H1 (cell line): ENCODE data around the gene MARK3. TPM values are rescaled to one million over a fixed set of nuclear protein-coding genes. Genes with fewer than 3 reads are reported as not detected.

Experiments
- CREB1 ChIP-seq: IDR thresholded peaks from 2 replicates; pipeline ENCODE4 v1.6.1; 2012; ENCODE audit warnings: inconsistent platforms
- JUN ChIP-seq: IDR thresholded peaks from 2 replicates; pipeline ENCODE4 v1.6.1; 2011; ENCODE audit warnings: low read depth, mild to moderate bottlenecking, improper control_type of control experiment, low read length
- MAFK ChIP-seq: IDR thresholded peaks from 2 replicates; pipeline ENCODE4 v1.6.1; 2012; ENCODE audit warnings: low read depth, mild to moderate bottlenecking, improper control_type of control experiment, low read length
- NANOG ChIP-seq: IDR thresholded peaks from 2 replicates; pipeline ENCODE4 v1.6.1; 2011; ENCODE audit warnings: low read length, low read depth, mild to moderate bottlenecking, inconsistent platforms; ENCODE audit not compliant: insufficient read depth, poor library complexity, severe bottlenecking
- RXRA ChIP-seq: IDR thresholded peaks from 2 replicates; pipeline ENCODE4 v1.6.1; 2011; ENCODE audit warnings: low read depth, mild to moderate bottlenecking, low read length, moderate library complexity; ENCODE audit not compliant: insufficient read depth
- SIX5 ChIP-seq: IDR thresholded peaks from 2 replicates; pipeline ENCODE4 v1.6.1; 2011; ENCODE audit warnings: mild to moderate bottlenecking, low read depth, low read length
- TCF12 ChIP-seq: IDR thresholded peaks from 2 replicates; pipeline ENCODE4 v1.6.1; 2011; ENCODE audit warnings: low read depth, mild to moderate bottlenecking, low read length
- YY1 ChIP-seq: IDR thresholded peaks from 2 replicates; pipeline ENCODE4 v1.6.1; 2011; ENCODE audit warnings: low read depth, mild to moderate bottlenecking, low read length
- polyA plus RNA-seq, 7 experiments: library from polyadenylated mRNA; depleted of rRNA in 3 of 7; stranded (reverse) in 5 of 7; unstranded in 2 of 7; fragments of >200 nt in 5 of 7; fragments of 200-250 nt in 2 of 7; gene quantifications; 1 replicate in 5 of 7; 2 replicates in 1 of 7; 4 replicates in 1 of 7; pipeline versions ENCODE4 v1.2.1 to v1.2.3, GENCODE V29; 2011 to 2013; ENCODE audit warnings: missing spikeins in 2 of 7, mixed read lengths in 2 of 7
- total RNA-seq: library from RNA; stranded (reverse); fragmentation: NEBNext Ultra II Directional; extraction: Animal tissue kit (Norgen Biotek cat#: 25700); gene quantifications from 2 replicates; pipeline ENCODE4 v1.2.1, GENCODE V29; 2021
- TF ChIP-seq, protein P1 (sequence below): fragments of 300-600 bp; sonication (generic); IDR thresholded peaks from 2 replicates; pipeline ENCODE4 v1.7.1; 2012; ENCODE audit warnings: low read length, moderate library complexity, mild to moderate bottlenecking, inconsistent platforms; ENCODE audit not compliant: insufficient replicate concordance
- TF ChIP-seq, protein P2 (sequence below), 3 experiments: IDR thresholded peaks; 1 replicate in 2 of 3; 2 replicates in 1 of 3; pipeline versions ENCODE4 v1.5.1 to v1.6.1; 2011; ENCODE audit warnings: low read length in 3 of 3, mild to moderate bottlenecking in 3 of 3, inconsistent platforms in 2 of 3, low read depth in 1 of 3, moderate library complexity in 1 of 3; ENCODE audit not compliant: insufficient read depth in 1 of 3; ENCODE audit errors: control extremely low read depth in 1 of 3

MARK3 gene
- total and polyA plus RNA-seq, 2 of the 8 experiments (the other 6 are each of a cell fraction or from before 2014, with no cell fraction given): 39.4 to 76.9 TPM

DNA sequence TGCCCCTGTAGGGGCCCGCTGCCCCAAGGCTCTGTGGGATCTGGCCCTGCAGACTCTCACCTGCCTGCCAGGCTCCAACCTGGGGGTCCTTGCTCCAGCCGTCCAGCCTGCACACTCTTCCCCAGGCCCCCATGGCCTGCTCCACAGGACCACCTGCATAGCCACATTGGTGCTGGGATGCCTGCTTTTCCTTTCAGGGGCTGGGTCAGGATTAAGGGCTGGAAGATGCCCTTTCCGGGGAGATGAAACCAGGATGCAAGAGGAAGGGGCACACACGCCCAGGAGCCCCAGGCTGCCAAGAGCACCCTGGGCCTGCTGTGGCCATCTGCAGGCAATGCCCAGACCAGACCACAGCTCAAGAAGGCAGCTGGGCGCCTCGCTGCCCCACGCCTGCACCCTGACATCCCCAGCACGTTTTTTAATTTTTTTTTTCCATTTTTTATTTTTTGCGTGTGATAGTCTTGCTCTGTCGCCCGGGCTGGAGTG, 162.3 kb downstream of the MARK3 start (continued):
- TF ChIP-seq, protein P1, sequence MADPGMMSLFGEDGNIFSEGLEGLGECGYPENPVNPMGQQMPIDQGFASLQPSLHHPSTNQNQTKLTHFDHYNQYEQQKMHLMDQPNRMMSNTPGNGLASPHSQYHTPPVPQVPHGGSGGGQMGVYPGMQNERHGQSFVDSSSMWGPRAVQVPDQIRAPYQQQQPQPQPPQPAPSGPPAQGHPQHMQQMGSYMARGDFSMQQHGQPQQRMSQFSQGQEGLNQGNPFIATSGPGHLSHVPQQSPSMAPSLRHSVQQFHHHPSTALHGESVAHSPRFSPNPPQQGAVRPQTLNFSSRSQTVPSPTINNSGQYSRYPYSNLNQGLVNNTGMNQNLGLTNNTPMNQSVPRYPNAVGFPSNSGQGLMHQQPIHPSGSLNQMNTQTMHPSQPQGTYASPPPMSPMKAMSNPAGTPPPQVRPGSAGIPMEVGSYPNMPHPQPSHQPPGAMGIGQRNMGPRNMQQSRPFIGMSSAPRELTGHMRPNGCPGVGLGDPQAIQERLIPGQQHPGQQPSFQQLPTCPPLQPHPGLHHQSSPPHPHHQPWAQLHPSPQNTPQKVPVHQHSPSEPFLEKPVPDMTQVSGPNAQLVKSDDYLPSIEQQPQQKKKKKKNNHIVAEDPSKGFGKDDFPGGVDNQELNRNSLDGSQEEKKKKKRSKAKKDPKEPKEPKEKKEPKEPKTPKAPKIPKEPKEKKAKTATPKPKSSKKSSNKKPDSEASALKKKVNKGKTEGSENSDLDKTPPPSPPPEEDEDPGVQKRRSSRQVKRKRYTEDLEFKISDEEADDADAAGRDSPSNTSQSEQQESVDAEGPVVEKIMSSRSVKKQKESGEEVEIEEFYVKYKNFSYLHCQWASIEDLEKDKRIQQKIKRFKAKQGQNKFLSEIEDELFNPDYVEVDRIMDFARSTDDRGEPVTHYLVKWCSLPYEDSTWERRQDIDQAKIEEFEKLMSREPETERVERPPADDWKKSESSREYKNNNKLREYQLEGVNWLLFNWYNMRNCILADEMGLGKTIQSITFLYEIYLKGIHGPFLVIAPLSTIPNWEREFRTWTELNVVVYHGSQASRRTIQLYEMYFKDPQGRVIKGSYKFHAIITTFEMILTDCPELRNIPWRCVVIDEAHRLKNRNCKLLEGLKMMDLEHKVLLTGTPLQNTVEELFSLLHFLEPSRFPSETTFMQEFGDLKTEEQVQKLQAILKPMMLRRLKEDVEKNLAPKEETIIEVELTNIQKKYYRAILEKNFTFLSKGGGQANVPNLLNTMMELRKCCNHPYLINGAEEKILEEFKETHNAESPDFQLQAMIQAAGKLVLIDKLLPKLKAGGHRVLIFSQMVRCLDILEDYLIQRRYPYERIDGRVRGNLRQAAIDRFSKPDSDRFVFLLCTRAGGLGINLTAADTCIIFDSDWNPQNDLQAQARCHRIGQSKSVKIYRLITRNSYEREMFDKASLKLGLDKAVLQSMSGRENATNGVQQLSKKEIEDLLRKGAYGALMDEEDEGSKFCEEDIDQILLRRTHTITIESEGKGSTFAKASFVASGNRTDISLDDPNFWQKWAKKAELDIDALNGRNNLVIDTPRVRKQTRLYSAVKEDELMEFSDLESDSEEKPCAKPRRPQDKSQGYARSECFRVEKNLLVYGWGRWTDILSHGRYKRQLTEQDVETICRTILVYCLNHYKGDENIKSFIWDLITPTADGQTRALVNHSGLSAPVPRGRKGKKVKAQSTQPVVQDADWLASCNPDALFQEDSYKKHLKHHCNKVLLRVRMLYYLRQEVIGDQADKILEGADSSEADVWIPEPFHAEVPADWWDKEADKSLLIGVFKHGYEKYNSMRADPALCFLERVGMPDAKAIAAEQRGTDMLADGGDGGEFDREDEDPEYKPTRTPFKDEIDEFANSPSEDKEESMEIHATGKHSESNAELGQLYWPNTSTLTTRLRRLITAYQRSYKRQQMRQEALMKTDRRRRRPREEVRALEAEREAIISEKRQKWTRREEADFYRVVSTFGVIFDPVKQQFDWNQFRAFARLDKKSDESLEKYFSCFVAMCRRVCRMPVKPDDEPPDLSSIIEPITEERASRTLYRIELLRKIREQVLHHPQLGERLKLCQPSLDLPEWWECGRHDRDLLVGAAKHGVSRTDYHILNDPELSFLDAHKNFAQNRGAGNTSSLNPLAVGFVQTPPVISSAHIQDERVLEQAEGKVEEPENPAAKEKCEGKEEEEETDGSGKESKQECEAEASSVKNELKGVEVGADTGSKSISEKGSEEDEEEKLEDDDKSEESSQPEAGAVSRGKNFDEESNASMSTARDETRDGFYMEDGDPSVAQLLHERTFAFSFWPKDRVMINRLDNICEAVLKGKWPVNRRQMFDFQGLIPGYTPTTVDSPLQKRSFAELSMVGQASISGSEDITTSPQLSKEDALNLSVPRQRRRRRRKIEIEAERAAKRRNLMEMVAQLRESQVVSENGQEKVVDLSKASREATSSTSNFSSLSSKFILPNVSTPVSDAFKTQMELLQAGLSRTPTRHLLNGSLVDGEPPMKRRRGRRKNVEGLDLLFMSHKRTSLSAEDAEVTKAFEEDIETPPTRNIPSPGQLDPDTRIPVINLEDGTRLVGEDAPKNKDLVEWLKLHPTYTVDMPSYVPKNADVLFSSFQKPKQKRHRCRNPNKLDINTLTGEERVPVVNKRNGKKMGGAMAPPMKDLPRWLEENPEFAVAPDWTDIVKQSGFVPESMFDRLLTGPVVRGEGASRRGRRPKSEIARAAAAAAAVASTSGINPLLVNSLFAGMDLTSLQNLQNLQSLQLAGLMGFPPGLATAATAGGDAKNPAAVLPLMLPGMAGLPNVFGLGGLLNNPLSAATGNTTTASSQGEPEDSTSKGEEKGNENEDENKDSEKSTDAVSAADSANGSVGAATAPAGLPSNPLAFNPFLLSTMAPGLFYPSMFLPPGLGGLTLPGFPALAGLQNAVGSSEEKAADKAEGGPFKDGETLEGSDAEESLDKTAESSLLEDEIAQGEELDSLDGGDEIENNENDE: no peak
- TF ChIP-seq CREB1: no peak
- no peak for TF ChIP-seq RXRA
- TF ChIP-seq JUN: no peak
- TF ChIP-seq YY1: no peak
- TF ChIP-seq SIX5: no peak
- TF ChIP-seq MAFK: no peak
- TF ChIP-seq, protein P2, sequence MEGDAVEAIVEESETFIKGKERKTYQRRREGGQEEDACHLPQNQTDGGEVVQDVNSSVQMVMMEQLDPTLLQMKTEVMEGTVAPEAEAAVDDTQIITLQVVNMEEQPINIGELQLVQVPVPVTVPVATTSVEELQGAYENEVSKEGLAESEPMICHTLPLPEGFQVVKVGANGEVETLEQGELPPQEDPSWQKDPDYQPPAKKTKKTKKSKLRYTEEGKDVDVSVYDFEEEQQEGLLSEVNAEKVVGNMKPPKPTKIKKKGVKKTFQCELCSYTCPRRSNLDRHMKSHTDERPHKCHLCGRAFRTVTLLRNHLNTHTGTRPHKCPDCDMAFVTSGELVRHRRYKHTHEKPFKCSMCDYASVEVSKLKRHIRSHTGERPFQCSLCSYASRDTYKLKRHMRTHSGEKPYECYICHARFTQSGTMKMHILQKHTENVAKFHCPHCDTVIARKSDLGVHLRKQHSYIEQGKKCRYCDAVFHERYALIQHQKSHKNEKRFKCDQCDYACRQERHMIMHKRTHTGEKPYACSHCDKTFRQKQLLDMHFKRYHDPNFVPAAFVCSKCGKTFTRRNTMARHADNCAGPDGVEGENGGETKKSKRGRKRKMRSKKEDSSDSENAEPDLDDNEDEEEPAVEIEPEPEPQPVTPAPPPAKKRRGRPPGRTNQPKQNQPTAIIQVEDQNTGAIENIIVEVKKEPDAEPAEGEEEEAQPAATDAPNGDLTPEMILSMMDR (IDR thresholded peaks at IDR 0.05; ENCODE audit: control extremely low read depth in 1 of 3, insufficient read depth in 1 of 3, low read depth in 1 of 3, low read length in 3 of 3): no peak
- TF ChIP-seq TCF12: no peak
- no peak for TF ChIP-seq NANOG
